Activated CD4-positive, alpha-beta T cell treated with anti-CD3 and anti-CD28 coated beads, Interleukin-2, amount 10 ng/mL, durations not matched to agents 24 days and 14 days (primary cell): ENCODE results near the gene DLG2. TPM values are rescaled to one million over a fixed set of nuclear protein-coding genes. Genes with fewer than 3 reads are reported as not detected.
"Not testable (repeated sequence)": the region's sequence is repeated elsewhere in the genome, so short reads cannot be mapped to it uniquely, and the experiment has no call there.

ENCODE experiments used
- DNase-seq: peaks from one replicate; pipeline ENCODE4 v3.0.0; 2022
- H3K27ac Mint-ChIP-seq: one replicate; pipeline ENCODE4 v1.8.0; 2022; ENCODE audit warnings: mild to moderate bottlenecking, mixed read lengths
- H3K27me3 Mint-ChIP-seq: one replicate; pipeline ENCODE4 v1.8.0; 2022; ENCODE audit warnings: mixed read lengths
- H3K36me3 Mint-ChIP-seq: one replicate; pipeline ENCODE4 v1.8.0; 2022; ENCODE audit warnings: low read depth, mild to moderate bottlenecking, mixed read lengths
- H3K4me1 Mint-ChIP-seq: one replicate; pipeline ENCODE4 v1.8.0; 2021; ENCODE audit warnings: mixed read lengths
- H3K4me3 Mint-ChIP-seq: one replicate; pipeline ENCODE4 v1.8.0; 2022; ENCODE audit warnings: mild to moderate bottlenecking, moderate library complexity, mixed read lengths
- H3K9me3 Mint-ChIP-seq: one replicate; pipeline ENCODE4 v1.8.0; 2021; ENCODE audit warnings: mixed read lengths
- intact Hi-C: fragments of 100-400 bp; cut with micrococcal nuclease; formaldehyde crosslinking; loops from one replicate; pipeline ENCODE4 v1.15.1; 2023
- total RNA-seq: library from RNA; stranded (reverse); gene quantifications from 2 replicates; pipeline ENCODE4 v1.2.3, GENCODE V29; 2022

The DLG2 gene
- total RNA-seq, 1 donor from 2014 or later = 1.0 TPM

DNA sequence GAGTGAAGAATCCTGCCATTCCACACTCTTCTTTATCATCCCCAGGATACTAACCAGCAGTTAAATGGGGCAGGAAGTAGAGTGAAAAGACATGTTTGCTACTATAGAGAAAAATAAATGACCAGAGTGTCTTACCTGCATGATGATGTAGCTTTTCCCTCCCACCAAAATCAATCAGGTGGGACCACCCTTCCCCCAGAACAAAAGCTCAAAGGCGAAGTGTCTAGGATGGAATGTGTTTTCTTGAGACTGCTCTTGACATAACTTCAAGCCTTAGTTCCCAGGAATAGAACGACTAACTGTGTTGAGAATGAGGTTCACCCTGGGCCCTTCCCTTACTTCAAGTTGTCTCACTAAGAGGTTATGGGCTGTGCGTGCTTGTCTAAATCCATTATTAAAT lies 2001.8 kb downstream of the DLG2 start:
- Mint-ChIP-seq H3K36me3 (no peaks in the 10 kb centered on the region), H3K9me3 (no peaks in the 10 kb centered on the region), H3K27ac (no peak overlapping the region), H3K4me1 (no peaks in the 10 kb centered on the region), H3K27me3 (no peaks in the 10 kb centered on the region), H3K4me3 (no peak overlapping the region)
- DNase-seq = no peak
- intact Hi-C loops = no loop called here

DNA sequence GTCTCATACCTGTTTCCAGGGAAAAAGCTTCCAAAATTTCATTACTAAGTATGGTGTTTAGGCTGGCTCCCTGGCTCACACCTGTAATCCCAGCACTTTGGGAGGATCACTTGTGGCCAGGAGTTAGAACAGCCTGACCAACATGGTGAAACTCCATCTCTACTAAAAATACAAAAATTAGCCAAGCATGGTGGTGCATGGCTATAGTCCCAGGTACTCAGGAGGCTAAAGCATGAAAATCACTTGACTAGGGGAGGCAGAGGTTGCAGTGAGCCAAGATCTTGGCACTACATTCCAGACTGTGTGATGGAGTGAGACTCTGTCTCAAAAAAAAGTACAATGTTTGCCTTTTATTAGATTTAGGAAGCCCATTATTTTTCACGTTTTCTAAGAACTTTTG lies 2009.5 kb downstream of the DLG2 start:
- intact Hi-C loops = no loop called here
- H3K9me3 Mint-ChIP-seq = no peaks in the 10 kb centered on the region
- H3K4me3 Mint-ChIP-seq = no peak overlapping the region
- H3K4me1 Mint-ChIP-seq = no peaks in the 10 kb centered on the region
- H3K36me3 Mint-ChIP-seq = no peaks in the 10 kb centered on the region
- DNase-seq = no peak
- no peaks in the 10 kb centered on the region for H3K27me3 Mint-ChIP-seq
- H3K27ac Mint-ChIP-seq = no peak overlapping the region

DNA sequence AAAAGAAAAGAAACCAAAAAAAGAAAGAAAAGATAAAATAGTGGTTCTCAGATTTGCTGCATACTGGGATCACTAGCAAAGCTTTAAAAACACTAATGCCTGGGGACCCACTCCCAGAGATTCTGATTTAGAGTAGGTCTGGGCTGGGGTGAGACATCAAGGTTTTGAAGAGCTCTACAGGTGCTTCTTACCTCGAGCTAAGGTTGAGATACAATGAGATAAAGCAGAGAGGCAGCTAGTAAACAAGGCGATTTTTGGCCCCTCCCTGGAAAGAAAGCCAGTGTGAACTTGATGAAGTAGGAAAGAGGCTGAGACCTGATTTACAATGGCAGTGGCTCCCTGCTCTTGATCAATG lies 2013.4 kb downstream of the DLG2 start:
- Mint-ChIP-seq H3K27ac (no peak overlapping the region), H3K9me3 (no peaks in the 10 kb centered on the region), H3K4me3 (no peak overlapping the region), H3K36me3 (no peaks in the 10 kb centered on the region), H3K4me1 (no peaks in the 10 kb centered on the region), H3K27me3 (no peaks in the 10 kb centered on the region)
- intact Hi-C loops = no loop called here
- DNase-seq = no peak

DNA sequence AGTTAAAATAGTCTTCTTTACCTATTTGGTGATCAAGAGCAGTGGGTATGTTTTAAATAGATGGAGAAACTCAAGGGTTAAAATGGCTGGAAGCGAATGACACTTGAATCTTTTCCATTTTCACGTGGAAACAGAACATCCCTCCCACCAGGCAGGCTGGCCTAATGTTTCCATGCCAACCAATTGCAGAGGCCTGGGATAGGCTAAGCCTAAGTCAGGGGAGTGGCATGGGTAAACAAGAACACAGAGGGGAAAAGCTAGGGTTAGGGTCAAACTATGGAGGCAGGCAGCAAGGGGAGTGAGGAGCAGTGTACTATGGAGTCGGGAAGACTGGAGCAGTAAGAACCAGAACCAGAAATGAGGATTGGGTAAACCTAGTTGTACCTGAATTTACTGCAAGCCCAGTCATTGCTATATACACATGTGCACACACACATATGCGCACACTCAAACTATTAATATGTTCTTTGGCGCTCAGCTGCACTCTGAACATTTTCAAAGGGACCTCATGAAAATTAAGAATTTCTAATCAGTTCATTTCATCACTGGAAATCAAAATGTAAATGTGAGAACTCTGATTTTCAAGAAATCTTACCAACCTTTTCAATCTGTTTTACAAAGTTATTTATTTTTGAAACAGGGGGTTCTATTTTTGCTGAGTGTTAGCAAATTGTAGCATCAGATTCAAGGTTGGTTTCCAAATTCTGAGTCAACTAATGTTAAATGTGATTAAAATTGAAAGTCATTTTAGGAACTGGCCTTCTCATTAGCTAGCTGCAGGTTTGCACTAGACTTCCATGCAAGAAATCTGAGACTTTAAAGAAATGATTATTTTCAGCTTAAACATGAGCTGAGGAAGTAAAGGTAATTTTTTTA lies 2014.0 kb downstream of the DLG2 start:
- Mint-ChIP-seq H3K27ac (no peak overlapping the region), H3K9me3 (no peaks in the 10 kb centered on the region), H3K36me3 (no peaks in the 10 kb centered on the region), H3K4me1 (no peaks in the 10 kb centered on the region), H3K27me3 (no peaks in the 10 kb centered on the region), H3K4me3 (no peak overlapping the region)
- intact Hi-C loops = no loop called here
- DNase-seq = no peak

DNA sequence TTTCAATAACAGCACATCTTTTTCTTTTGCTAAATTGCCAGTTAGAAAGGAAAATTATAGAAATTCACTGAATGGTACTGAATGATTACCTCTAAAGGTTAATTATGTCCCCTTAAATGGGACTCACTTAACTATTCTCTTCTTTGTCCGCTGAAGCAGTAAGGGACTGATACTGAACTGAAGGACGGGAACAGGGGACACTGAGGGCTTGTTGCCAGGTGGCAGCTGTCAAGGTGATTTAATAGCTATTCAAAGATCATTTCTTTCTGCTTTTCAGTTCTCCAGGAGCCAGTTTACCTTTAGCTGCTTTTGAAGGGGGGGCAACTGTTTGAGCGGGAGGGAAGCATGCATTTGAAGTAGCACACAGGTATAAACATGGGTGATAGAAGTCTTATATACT lies 2015.5 kb downstream of the DLG2 start:
- Mint-ChIP-seq H3K4me1 (no peaks in the 10 kb centered on the region), H3K9me3 (no peaks in the 10 kb centered on the region), H3K4me3 (no peak overlapping the region), H3K36me3 (no peaks in the 10 kb centered on the region), H3K27ac (no peak overlapping the region), H3K27me3 (no peaks in the 10 kb centered on the region)
- DNase-seq = no peak
- intact Hi-C loops = no loop called here

DNA sequence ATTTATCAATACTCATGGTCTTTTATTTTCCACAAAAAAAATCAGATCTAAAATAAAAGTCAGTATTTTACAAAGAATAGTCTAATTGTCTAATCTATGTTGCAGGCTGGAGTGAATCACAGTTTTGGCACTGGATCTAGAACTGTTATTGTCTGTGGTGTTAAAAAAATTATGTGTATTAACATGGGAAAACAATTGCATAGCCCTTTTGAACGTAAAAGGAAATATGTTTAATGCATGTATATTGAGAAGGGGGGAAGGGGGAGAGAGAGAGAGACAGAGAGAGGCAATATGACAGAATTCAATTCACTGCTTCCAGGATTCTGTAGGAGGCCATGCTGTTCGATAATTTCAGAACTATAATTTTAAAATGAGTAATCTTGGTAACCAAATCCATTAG lies 2016.1 kb downstream of the DLG2 start:
- intact Hi-C loops = no loop called here
- Mint-ChIP-seq H3K27ac (no peak overlapping the region), H3K27me3 (no peaks in the 10 kb centered on the region), H3K4me3 (no peak overlapping the region), H3K9me3 (no peaks in the 10 kb centered on the region), H3K4me1 (no peaks in the 10 kb centered on the region), H3K36me3 (no peaks in the 10 kb centered on the region)
- DNase-seq = no peak

DNA sequence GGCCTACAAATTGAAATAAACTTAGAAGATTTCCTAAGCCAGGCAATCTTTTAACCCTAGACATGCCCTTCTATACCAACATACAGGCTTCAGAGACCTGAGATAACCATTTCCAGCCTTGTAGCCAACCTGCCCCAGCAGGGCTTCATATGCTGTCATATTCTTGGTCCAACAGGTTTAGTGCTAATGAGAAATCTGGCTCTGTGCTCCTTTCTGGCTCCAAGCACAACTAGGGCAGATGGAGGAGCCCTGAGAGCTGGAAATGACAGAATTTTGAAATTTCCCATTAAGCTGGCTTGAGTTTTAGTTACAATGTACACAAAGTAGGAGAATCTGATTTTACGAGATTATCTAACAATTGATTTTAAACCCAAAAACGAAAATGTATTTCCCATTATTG lies 2018.0 kb downstream of the DLG2 start:
- H3K4me1 Mint-ChIP-seq = no peaks in the 10 kb centered on the region
- no peak overlapping the region for H3K27ac Mint-ChIP-seq
- no peak for DNase-seq
- intact Hi-C loops = no loop called here
- no peaks in the 10 kb centered on the region for H3K9me3 Mint-ChIP-seq
- H3K36me3 Mint-ChIP-seq = no peaks in the 10 kb centered on the region
- H3K4me3 Mint-ChIP-seq = no peak overlapping the region
- no peaks in the 10 kb centered on the region for H3K27me3 Mint-ChIP-seq

DNA sequence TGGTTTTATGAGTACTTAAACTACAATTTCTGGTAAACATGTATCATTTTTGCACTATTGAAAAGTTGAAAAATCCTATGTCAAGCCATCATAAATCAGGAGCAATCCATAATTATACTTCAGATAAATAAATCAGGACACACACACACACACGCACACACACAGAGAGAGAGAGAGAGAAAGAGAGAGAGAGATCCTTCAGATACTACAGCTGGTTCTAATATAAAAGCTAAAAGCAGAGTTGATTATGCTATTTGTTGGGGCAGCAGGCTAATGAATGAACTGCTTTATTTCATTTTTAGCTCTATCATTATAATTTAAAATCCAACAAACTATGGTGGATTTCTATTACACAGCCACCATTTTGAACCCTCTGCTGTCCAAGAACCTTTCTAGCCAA lies 2018.6 kb downstream of the DLG2 start:
- Mint-ChIP-seq H3K4me1 (no peaks in the 10 kb centered on the region), H3K4me3 (no peak overlapping the region), H3K36me3 (no peaks in the 10 kb centered on the region), H3K27ac (no peak overlapping the region), H3K27me3 (no peaks in the 10 kb centered on the region), H3K9me3 (no peaks in the 10 kb centered on the region)
- no peak for DNase-seq
- intact Hi-C loops = no loop called here

DNA sequence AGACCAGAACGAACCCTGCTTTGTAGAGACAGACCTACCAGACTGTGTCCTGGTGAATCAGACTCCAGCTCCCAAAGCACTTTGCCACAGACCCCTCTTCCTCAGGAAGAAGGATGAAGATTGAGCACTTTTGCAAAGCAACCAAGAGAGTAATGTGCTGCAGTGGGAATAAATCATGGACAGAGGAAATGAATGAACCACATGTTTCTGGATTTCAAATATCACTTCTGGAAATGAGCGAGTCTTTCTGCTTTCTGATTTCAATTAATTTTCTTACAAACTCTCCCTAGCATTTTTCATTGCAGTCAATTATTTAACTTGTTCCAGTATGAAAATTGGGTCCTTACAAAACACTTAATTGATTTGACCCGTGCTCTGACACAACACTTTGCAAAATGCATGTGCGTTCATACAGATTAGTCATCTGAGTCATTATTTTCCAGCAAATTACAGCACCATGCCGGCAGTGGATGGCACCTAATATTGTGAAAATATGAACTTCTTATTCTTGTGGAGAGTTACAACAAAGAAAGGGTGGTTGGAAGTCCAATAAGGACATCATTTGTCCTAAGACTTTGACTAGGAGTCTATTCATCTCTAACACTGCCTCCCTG lies 2025.1 kb downstream of the DLG2 start:
- no peak for DNase-seq
- no peaks in the 10 kb centered on the region for H3K4me1 Mint-ChIP-seq
- H3K9me3 Mint-ChIP-seq = no peaks in the 10 kb centered on the region
- intact Hi-C loops = no loop called here
- H3K4me3 Mint-ChIP-seq = no peak overlapping the region
- no peaks in the 10 kb centered on the region for H3K27me3 Mint-ChIP-seq
- no peak overlapping the region for H3K27ac Mint-ChIP-seq
- no peaks in the 10 kb centered on the region for H3K36me3 Mint-ChIP-seq

DNA sequence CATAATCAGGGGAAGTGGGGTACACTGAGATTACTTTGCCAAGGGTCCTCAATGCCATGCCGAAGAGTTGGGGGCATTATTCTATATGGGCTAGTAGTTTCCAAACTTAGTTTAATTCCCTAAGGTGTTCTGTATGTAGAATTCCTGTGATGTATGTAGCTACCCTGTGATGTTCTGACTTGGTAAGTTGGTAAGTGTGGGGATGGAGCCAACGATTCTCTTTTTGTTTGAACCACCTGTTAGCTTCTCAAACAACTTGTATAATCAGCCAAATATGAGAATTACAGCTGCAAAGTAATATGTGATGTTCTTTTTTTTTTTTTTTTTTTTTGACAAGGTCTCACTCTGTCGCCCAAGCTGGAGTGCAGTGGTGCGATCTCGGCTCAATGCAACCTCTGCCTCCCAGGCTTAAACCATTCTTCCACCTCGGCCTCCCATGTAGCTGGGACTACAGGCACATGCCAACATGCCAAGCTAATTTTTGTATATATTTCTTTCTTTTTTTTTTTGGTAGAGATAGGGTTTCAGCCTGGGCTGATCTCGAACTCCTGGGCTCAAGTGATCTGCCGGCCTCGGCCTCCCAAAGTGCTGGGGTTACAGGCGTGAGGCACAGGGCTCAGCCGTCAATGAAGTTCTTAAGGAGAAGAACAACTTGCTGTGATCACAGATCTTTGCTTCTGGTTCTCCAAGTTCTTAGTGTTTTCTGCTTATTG lies 2025.8 kb downstream of the DLG2 start:
- H3K36me3 Mint-ChIP-seq = no peaks in the 10 kb centered on the region
- H3K27me3 Mint-ChIP-seq = no peaks in the 10 kb centered on the region
- no peak overlapping the region for H3K4me3 Mint-ChIP-seq
- no peaks in the 10 kb centered on the region for H3K9me3 Mint-ChIP-seq
- no peak overlapping the region for H3K27ac Mint-ChIP-seq
- intact Hi-C loops = no loop called here
- DNase-seq = no peak
- no peaks in the 10 kb centered on the region for H3K4me1 Mint-ChIP-seq

DNA sequence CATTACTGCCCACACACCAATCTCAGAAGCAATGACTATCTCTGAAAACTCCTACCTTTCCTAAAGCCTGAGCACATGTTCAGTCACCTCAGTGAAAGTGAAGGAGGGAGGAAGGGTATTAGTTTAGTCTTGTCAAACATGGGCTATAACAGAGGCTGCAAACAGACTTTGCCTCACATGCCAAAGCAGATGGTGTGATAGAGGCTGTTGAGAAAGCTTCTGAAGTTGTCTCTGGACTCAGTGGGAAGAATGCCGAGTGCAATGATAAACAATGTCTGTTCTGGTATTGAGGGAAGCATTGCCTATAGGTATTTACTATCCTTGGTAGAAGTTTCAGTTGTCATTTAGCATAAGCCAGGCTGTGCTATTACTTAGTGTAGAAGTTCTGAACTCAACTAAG lies 2026.5 kb downstream of the DLG2 start:
- no peaks in the 10 kb centered on the region for H3K27me3 Mint-ChIP-seq
- H3K27ac Mint-ChIP-seq = no peak overlapping the region
- H3K4me1 Mint-ChIP-seq = no peaks in the 10 kb centered on the region
- no peaks in the 10 kb centered on the region for H3K36me3 Mint-ChIP-seq
- no peak for DNase-seq
- H3K4me3 Mint-ChIP-seq = no peak overlapping the region
- H3K9me3 Mint-ChIP-seq = no peaks in the 10 kb centered on the region
- intact Hi-C loops = no loop called here

DNA sequence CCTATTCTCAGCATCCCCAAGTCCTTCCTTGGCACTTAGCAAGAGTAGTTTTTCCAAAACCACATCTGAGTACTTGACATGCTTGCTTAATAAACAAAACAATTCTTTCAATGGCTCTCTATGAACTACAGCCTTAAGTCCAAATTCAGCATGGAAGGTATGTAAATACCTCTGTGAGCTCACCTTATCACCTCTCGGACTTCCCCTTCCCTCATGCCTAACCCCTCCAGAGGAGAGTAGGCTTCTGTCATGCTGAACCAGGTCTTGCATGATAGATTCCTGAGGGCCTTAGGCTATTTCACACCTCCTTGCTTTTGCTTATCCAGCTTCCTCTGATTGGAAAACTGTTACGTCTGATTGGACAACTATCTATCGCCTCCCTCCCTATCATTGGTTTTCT lies 2028.1 kb downstream of the DLG2 start:
- Mint-ChIP-seq H3K9me3 (no peaks in the 10 kb centered on the region), H3K4me3 (no peak overlapping the region), H3K27me3 (no peaks in the 10 kb centered on the region), H3K27ac (no peak overlapping the region), H3K36me3 (no peaks in the 10 kb centered on the region), H3K4me1 (no peaks in the 10 kb centered on the region)
- no peak for DNase-seq
- intact Hi-C loops = no loop called here

DNA sequence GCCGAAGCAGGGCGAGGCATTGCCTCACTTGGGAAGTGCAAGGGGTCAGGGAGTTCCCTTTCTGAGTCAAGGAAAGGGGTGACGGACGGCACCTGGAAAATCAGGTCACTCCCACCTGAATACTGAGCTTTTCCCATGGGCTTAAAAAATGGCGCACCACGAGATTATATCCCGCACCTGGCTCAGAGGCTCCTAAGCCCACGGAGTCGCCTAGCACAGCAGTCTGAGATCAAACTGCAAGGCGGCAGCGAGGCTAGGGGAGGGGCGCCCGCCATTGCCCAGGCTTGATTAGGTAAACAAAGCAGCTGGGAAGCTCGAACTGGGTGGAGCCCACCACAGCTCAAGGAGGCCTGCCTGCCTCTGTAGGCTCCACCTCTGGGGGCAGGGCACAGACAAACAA lies 2039.3 kb downstream of the DLG2 start:
- H3K27me3 Mint-ChIP-seq, H3K4me1 Mint-ChIP-seq, intact Hi-C loops, H3K36me3 Mint-ChIP-seq, H3K9me3 Mint-ChIP-seq, DNase-seq, H3K4me3 Mint-ChIP-seq, H3K27ac Mint-ChIP-seq: not testable (repeated sequence)

DNA sequence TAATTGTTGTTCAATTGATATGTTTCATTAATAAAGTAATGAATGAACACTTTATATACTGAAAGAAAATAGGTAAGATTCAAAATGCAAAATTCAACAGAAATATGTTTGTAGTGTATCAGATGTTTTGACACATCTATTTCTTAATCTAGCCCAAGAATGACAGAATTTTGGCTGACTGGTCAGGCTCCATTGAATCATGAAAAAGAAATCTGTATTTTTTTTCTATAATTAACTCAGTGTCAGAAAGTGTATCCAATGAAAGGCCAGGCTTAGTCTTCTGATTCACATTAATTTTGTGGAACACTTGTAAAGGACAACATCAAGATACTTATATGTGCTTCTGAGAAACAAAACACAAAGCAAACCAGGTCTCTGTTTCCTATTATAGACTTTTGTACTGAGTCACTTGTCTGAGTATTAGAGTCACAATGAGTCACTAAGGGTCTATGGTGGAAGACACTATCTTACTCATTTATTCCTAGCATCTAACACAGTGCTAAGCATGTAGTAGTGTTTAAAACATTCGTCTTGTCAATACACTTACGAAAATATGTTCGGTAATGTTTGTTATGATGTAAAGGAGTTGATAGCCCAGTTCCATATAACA lies 2043.3 kb downstream of the DLG2 start:
- intact Hi-C loops = no loop called here
- H3K36me3 Mint-ChIP-seq = no peaks in the 10 kb centered on the region
- H3K9me3 Mint-ChIP-seq = no peaks in the 10 kb centered on the region
- DNase-seq = no peak
- no peak overlapping the region for H3K27ac Mint-ChIP-seq
- H3K27me3 Mint-ChIP-seq = peaks cover 2% of the 10 kb centered on the region
- no peak overlapping the region for H3K4me3 Mint-ChIP-seq
- H3K4me1 Mint-ChIP-seq = no peaks in the 10 kb centered on the region
